DOHH2 (cell line): ENCODE data around the gene KRTAP12-2.

Experiments used
- CTCF ChIP-seq: fragments of 200-600 bp; sonication (generic); IDR thresholded peaks from one replicate; pipeline ENCODE4 v1.5.1; 2014; ENCODE audit warnings: antibody characterized with exemption, mild to moderate bottlenecking, low read depth, low read length; ENCODE audit not compliant: poor library complexity, severe bottlenecking
- EZH2phosphoT487 ChIP-seq: fragments of 200-600 bp; sonication (generic); IDR thresholded peaks from 2 replicates; pipeline ENCODE4 v1.6.1; 2017; ENCODE audit warnings: borderline replicate concordance, mild to moderate bottlenecking, antibody characterized with exemption, low read length, moderate library complexity, mixed read lengths

GRCh38 chr21:44713846-44714245, 47.1 kb upstream of the KRTAP12-2 start:
- no peak for TF ChIP-seq CTCF
- no peak for TF ChIP-seq EZH2phosphoT487
